Activated naive CD4-positive, alpha-beta T cell treated with anti-CD3 and anti-CD28 coated beads for 36 hours (primary cell): ENCODE data around the gene POMT1. TPM values are rescaled to one million over a fixed set of nuclear protein-coding genes. Genes with fewer than 3 reads are reported as not detected.

Experiments
- CTCF ChIA-PET: fragments of 350-600 bp; sonication (Branson Sonifier 250); formaldehyde crosslinking; loops from one replicate; lab custom pipeline; 2021; ENCODE audit warnings: antibody characterized with exemption; lab: Charles Lee
- DNase-seq: peaks from one replicate; pipeline ENCODE4 v3.0.0-alpha.2; 2020
- H3K27ac Mint-ChIP-seq: one replicate; pipeline ENCODE4 v1.8.0; 2021; ENCODE audit warnings: mild to moderate bottlenecking, mixed read lengths
- H3K27me3 Mint-ChIP-seq: one replicate; pipeline ENCODE4 v1.8.0; 2021; ENCODE audit warnings: low read depth, mixed read lengths
- H3K36me3 Mint-ChIP-seq: one replicate; pipeline ENCODE4 v1.8.0; 2021; ENCODE audit warnings: low read depth, mixed read lengths
- H3K4me1 Mint-ChIP-seq: one replicate; pipeline ENCODE4 v1.8.0; 2021; ENCODE audit warnings: low read depth, mixed read lengths
- H3K4me3 Mint-ChIP-seq: one replicate; pipeline ENCODE4 v1.8.0; 2021; ENCODE audit warnings: mild to moderate bottlenecking, moderate library complexity, mixed read lengths
- H3K9me3 Mint-ChIP-seq: one replicate; pipeline ENCODE4 v1.8.0; 2021; ENCODE audit warnings: mixed read lengths
- intact Hi-C: fragments of 100-400 bp; cut with micrococcal nuclease; formaldehyde crosslinking; loops from one replicate; pipeline ENCODE4 v1.15.1; 2023
- total RNA-seq, 2 experiments: library from RNA; stranded (reverse); gene quantifications; one replicate each; pipeline ENCODE4 v1.2.3, GENCODE V29; 2021

Gene POMT1
- total RNA-seq, 2 experiments from 2014 or later = 28.7 to 33.8 TPM

DNA sequence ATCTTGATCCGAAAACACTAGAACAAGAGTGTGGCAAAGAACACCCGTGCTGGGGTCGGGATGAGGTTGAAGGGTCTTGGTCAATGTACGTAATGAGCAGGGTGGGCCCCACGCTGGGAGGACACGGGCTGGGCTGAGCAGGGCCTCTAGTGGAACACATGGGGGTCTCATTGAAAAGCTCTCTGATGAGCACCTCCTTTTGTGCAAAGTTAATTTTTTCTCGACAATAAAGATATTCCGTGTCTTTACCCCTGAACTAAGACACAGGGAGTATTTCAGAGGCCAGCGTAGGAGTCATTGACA lies 20.3 kb downstream of the POMT1 start:
- Mint-ChIP-seq H3K9me3 (no peaks in the 10 kb centered on the region), H3K4me1 (no peaks in the 10 kb centered on the region), H3K4me3 (no peak overlapping the region), H3K27ac (no peak overlapping the region), H3K36me3 (peaks cover 12% of the 10 kb centered on the region), H3K27me3 (no peaks in the 10 kb centered on the region)
- intact Hi-C loops = no loop called here
- DNase-seq = no peak
- CTCF ChIA-PET = no interaction called here

DNA sequence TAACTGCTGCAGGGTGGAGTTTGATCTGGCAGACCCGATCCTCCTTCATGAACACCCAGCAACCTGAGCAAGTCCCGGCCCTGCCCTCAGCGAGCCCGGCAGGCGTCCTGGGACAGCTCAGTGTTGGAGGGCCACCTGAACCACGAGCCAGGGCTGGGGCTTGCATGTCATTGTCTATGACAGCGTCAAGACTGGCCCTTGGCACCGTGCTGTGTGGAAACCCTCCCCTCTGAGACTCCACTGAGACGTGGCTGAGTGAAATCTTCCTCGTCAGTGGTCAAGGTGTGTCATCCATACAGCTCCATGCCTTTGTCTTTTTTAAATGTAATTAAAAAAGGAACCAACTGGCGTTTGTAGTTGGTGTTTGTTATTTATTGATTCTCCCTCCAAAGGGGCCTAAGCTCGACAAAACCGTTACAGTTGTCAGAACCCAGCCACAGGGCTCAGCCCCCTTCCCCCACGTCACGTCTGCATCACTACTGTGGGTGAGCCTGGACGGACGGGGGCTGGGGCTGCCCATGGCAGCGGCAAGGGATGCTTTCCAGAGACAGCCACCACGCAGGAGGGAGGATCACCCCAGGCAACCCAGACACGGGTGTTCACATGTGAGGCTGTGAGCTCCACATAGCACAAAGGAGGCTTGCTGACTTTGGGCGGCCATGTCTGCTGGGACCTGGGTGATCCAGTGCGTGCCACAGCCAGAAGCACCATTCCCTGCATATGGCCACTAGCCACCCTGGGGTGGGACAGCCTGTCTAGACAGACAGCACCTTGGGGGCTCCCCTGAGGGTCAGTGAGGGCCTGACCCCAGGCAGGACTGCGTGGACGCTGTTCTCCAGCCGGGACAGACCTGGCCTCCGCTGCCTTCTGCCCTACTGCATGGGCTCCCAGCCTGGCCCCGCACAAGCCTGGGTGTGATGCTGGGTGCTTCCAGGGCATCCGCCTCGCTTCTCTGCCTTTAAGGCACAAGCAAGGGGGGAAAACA lies 21.0 kb downstream of the POMT1 start:
- H3K27ac Mint-ChIP-seq = no peak overlapping the region
- H3K27me3 Mint-ChIP-seq = no peaks in the 10 kb centered on the region
- H3K9me3 Mint-ChIP-seq = no peaks in the 10 kb centered on the region
- H3K4me1 Mint-ChIP-seq = peaks cover 2% of the 10 kb centered on the region
- peaks cover 17% of the 10 kb centered on the region for H3K36me3 Mint-ChIP-seq
- no peak overlapping the region for H3K4me3 Mint-ChIP-seq
- intact Hi-C loops = no loop called here
- CTCF ChIA-PET = no interaction called here
- DNase-seq = no peak

- CTCF ChIA-PET = no interaction called here
Measured at GRCh38 chr9:131524665-131525315, 22.1 kb downstream of the POMT1 start.

GRCh38 chr9:131525643-131526565 lies 23.2 kb downstream of the POMT1 start:
- Mint-ChIP-seq H3K9me3 (no peaks in the 10 kb centered on the region), H3K4me1 (peaks cover 5% of the 10 kb centered on the region), H3K36me3 (peaks cover 18% of the 10 kb centered on the region), H3K4me3 (no peak overlapping the region), H3K27me3 (no peaks in the 10 kb centered on the region), H3K27ac (no peak overlapping the region)
- no peak for DNase-seq
- CTCF ChIA-PET = no interaction called here
- intact Hi-C loops = no loop called here

More at GRCh38 chr9:131524665-131525315, 22.1 kb downstream of the POMT1 start:
- peaks cover 17% of the 10 kb centered on the region for H3K36me3 Mint-ChIP-seq
- peaks cover 3% of the 10 kb centered on the region for H3K4me1 Mint-ChIP-seq
- intact Hi-C loops = no loop called here
- no peaks in the 10 kb centered on the region for H3K9me3 Mint-ChIP-seq
- H3K27ac Mint-ChIP-seq = no peak overlapping the region
- no peak for DNase-seq
- no peak overlapping the region for H3K4me3 Mint-ChIP-seq
- H3K27me3 Mint-ChIP-seq = no peaks in the 10 kb centered on the region

GRCh38 chr9:131528186-131528585 lies 25.5 kb downstream of the POMT1 start:
- Mint-ChIP-seq H3K27me3 (no peaks in the 10 kb centered on the region), H3K27ac (no peak overlapping the region), H3K4me3 (no peak overlapping the region), H3K4me1 (peaks cover 5% of the 10 kb centered on the region), H3K9me3 (no peaks in the 10 kb centered on the region), H3K36me3 (peaks cover 17% of the 10 kb centered on the region)
- CTCF ChIA-PET = interaction anchor here (0.7 kb wide), 1 partner anchor 109 kb away, joined by 3 read pairs; no protein-coding TSS in a partner anchor
- no peak for DNase-seq
- intact Hi-C loops = no loop called here

GRCh38 chr9:131528886-131529505 lies 26.3 kb downstream of the POMT1 start:
- H3K9me3 Mint-ChIP-seq = no peaks in the 10 kb centered on the region
- CTCF ChIA-PET = interaction anchor here (0.9 kb wide), 1 partner anchor 179 kb away, joined by 3 read pairs; no protein-coding TSS in a partner anchor
- H3K4me3 Mint-ChIP-seq = no peak overlapping the region
- H3K4me1 Mint-ChIP-seq = peaks cover 5% of the 10 kb centered on the region
- DNase-seq = no peak
- no peak overlapping the region for H3K27ac Mint-ChIP-seq
- intact Hi-C loops = no loop called here
- H3K36me3 Mint-ChIP-seq = peaks cover 17% of the 10 kb centered on the region
- no peaks in the 10 kb centered on the region for H3K27me3 Mint-ChIP-seq

DNA sequence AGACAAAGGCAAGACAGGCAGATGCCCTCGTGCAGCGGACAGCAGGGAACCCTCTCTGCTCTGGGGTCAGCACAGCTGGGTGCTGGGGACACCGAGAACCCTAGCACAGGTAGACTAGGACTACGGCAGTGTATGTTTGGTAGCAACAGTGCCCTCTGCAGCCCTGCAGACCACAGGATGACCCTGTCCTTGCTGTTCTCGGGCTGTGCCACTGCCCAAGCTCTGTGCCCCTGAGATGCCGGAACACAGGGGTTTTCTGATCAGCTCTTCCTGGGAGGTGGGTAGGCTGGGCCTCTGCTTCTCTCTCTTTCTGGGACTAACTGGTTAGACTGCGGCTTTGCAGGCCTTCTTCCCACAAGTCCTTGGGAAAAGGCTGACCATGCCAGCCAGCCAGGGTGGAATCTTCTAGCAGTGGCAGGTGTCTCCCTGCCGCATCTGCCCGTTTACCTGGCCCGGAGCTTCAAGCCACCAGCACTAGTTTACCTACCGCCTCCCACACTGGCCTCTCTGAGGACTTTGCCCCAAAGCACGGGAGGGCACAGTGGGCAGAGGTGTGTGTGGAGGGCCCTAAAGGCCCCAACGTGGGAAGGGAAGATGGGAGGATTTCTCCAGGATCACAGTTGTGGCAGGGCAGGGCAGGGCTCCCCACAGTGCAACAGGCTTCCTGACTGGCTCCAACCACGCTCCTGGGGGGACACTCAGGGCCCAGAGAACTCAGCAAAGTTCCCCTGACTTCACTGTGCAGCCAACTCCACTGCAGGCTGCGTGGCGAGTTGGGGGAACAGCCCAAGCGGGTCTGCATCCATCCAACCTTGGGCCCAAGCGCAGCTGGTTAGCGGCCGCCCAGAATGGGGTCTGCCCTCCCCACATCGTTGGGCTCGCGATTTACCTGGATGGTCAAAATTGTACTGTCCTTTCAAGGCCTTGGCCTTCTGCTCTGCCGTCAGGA lies 27.2 kb downstream of the POMT1 start:
- Mint-ChIP-seq H3K27me3 (no peaks in the 10 kb centered on the region), H3K9me3 (no peaks in the 10 kb centered on the region), H3K4me3 (peak overlapping the region; percentile 75), H3K4me1 (peaks cover 14% of the 10 kb centered on the region), H3K36me3 (peaks cover 17% of the 10 kb centered on the region), H3K27ac (peak overlapping the region; percentile 65)
- CTCF ChIA-PET = interaction anchor here (0.9 kb wide), 1 partner anchor 179 kb away, joined by 3 read pairs; no protein-coding TSS in a partner anchor
- intact Hi-C loops = loop anchor here (2.0 kb wide), 1 partner anchor 29 kb away; no protein-coding TSS in a partner anchor
- DNase-seq = no peak

DNA sequence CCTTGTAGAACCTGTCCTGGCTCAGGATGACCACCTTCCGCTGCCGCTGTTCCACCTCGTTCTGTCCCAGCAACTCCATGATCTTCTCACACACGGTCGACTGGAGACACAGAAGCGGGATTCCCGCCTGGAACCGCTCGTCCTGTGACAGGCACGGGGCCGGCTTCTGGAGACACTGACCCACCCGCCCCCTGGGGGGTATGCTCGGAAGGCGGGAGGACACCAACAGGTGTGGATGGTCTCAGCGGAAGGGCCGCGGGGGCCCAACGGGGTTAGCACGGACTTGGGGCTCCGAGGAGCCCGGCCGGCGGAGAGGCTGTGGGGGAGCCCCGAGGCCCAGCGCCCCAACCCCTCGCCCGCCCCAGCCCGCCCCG lies 27.8 kb downstream of the POMT1 start:
- CTCF ChIA-PET = no interaction called here
- peak overlapping the region; percentile 65 for H3K27ac Mint-ChIP-seq
- peak; percentile 20 for DNase-seq

DNA sequence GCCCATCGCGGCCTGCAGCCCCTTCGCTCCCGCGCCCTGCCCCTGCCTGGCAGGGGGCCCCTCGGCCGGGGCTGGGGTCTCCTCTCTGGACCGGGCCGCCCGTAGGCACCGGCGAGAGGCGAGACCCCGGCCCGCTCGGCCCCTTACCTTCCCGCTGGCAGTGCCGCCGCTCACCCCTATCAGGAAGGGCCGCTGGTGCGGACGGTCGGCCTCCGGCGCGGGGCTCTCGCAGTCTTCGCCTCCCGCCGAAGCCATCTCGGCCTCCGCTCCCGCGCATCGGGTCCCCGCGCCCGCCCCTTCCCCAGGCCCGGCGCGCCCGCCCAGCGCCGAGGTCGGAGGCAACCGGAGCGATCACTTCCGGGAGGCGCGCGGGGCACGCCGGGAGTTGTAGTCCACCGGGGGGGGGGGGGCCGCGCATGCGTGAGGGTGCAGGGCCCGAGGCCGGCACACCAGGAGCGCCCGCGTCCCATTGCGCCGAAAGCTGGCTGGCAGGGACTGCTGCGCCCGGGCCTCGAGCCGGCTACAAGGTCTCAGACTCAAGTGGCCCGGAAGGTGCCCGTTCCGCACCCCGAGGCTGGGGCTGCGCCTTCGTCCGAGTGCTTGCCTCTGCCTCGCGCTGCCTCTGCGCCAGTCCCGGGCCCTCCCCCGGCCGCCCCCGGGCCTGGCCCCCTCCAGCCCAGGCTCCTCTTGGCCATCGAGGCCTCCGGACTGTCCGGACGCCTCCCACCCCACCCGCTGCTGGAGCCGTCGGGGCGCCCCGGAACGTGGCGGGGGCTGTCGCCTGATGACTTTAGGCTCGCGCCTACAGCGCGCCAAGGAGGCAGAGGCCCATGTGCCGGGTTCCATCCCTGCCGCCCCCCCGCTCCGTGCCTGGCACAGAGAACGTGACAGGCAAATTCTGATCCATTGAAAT lies 28.5 kb downstream of the POMT1 start, which contains the start of gene UCK1:
Gene UCK1, minus strand, starts transcription at position 344 of the 913 bp plus-strand sequence. Its CDS starts 89 bp downstream, at position 255.
- Mint-ChIP-seq H3K36me3 (peaks cover 13% of the 10 kb centered on the region), H3K27me3 (no peaks in the 10 kb centered on the region), H3K4me1 (peaks cover 18% of the 10 kb centered on the region), H3K9me3 (no peaks in the 10 kb centered on the region), H3K4me3 (peak within 1 kb of the TSS; percentile 75), H3K27ac (peak within 1 kb of the TSS; percentile 65)
- peak; percentile 73 for DNase-seq
- intact Hi-C loops = loop anchor here (1.0 to 2.0 kb wide), 2 partner anchors 27 to 30 kb away; no protein-coding TSS in a partner anchor
- CTCF ChIA-PET = no interaction called here

More for the DNA sequence above, 27.8 kb downstream of the POMT1 start:
- peaks cover 14% of the 10 kb centered on the region for H3K36me3 Mint-ChIP-seq
- no peaks in the 10 kb centered on the region for H3K9me3 Mint-ChIP-seq
- peak overlapping the region; percentile 75 for H3K4me3 Mint-ChIP-seq
- H3K27me3 Mint-ChIP-seq = no peaks in the 10 kb centered on the region
- peaks cover 18% of the 10 kb centered on the region for H3K4me1 Mint-ChIP-seq
- intact Hi-C loops = loop anchor here (2.0 kb wide), 1 partner anchor 30 kb away; no protein-coding TSS in a partner anchor

GRCh38 chr9:131534721-131535237 lies 32.1 kb downstream of the POMT1 start:
- Mint-ChIP-seq H3K4me3 (no peak overlapping the region), H3K9me3 (peaks cover 1% of the 10 kb centered on the region), H3K4me1 (peaks cover 24% of the 10 kb centered on the region), H3K27me3 (no peaks in the 10 kb centered on the region), H3K27ac (no peak overlapping the region), H3K36me3 (peaks cover 1% of the 10 kb centered on the region)
- intact Hi-C loops = no loop called here
- CTCF ChIA-PET = interaction anchor here (0.7 kb wide), 1 partner anchor 1069 kb away, joined by 3 read pairs; no protein-coding TSS in a partner anchor
- no peak for DNase-seq
